Uterus (tissue), 4 donors: ENCODE data around the gene SH3PXD2A. TPM values are rescaled to one million over a fixed set of nuclear protein-coding genes. Genes with fewer than 3 reads are reported as not detected.
A peak's percentile ranks its signal among the peaks of the same experiment; 100 is the strongest.

Experiments used
- DNase-seq, 2 donors: peaks; one replicate each; pipeline ENCODE4 v3.0.0-alpha.2; 2019 to 2020
- H3K27ac ChIP-seq, 2 donors: fragments of 200-600 bp; sonication (generic); 1 replicate in 1 of 2; 2 replicates in 1 of 2; pipeline ENCODE4 v1.5.1; 2016 to 2018
- H3K27me3 ChIP-seq, 2 donors: fragments of 200-600 bp; sonication (generic); one replicate each; pipeline ENCODE4 v1.5.1; 2018 to 2019; ENCODE audit warnings: control low read depth in 1 of 2
- H3K36me3 ChIP-seq, 2 donors: fragments of 200-600 bp; sonication (generic); one replicate each; pipeline ENCODE4 v1.5.1; 2019; ENCODE audit warnings: control low read depth in 1 of 2
- H3K4me1 ChIP-seq, 2 donors: fragments of 200-600 bp; sonication (generic); one replicate each; pipeline ENCODE4 v1.5.1; 2018 to 2019; ENCODE audit warnings: control low read depth in 1 of 2
- H3K4me3 ChIP-seq, 2 donors: fragments of 200-600 bp; sonication (generic); 1 replicate in 1 of 2; 2 replicates in 1 of 2; pipeline ENCODE4 v1.5.1; 2018 to 2019; ENCODE audit warnings: mild to moderate bottlenecking in 1 of 2
- H3K9me3 ChIP-seq, 2 donors: fragments of 200-600 bp; sonication (generic); one replicate each; pipeline ENCODE4 v1.5.1; 2019; ENCODE audit warnings: control low read depth in 1 of 2
- POLR2A ChIP-seq, 2 donors: fragments of 450-650 bp; IDR thresholded peaks; one replicate each; pipeline ENCODE4 v1.6.1; 2016; ENCODE audit warnings: antibody characterized with exemption in 2 of 2, mild to moderate bottlenecking in 1 of 2, moderate library complexity in 1 of 2
- intact Hi-C: fragments of 100-400 bp; cut with DNase I; formaldehyde crosslinking; loops from one replicate; pipeline ENCODE4 v1.15.1; 2023; ENCODE audit warnings: low total_unique reads
- total RNA-seq, 4 donors: library from RNA; depleted of rRNA in 3 of 4; stranded (reverse); fragments of >200 nt in 3 of 4; gene quantifications; one replicate each; pipeline versions ENCODE4 v1.1.0 to v1.2.4, GENCODE V29; 2014 to 2023
- TF ChIP-seq, protein P1 (sequence below), 4 experiments: fragments of 200-600 bp in 2 of 4; fragments of 450-650 bp in 2 of 4; sonication (generic) in 2 of 4; IDR thresholded peaks; one replicate each; pipeline ENCODE4 v1.5.1; 2016 to 2019; ENCODE audit warnings: antibody characterized with exemption in 4 of 4, mild to moderate bottlenecking in 2 of 4, moderate library complexity in 1 of 4
- donor health status: DM: yes; HTN: yes; CAD: no.

The SH3PXD2A gene
- total RNA-seq, 4 donors from 2014 or later = 12.6 to 117 (median 46.6) TPM

DNA sequence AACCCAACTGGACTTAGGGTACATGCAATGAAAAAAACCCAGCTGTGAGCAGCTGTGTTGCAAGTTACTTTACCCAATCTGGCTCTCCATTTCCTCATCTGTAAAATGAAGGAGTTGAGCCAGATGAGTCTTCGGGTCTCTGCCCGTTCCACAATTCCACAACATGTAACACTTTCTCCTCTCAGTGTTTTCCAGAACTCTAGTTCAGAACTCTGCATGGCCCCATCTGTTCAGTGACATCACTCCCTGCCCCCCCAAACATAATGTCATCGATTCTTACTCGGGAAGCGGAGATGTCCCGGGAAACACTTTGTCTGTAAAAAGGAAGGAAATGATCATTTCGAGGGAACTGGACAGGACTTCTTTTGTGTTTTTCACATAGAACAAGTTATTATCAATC, 2.5 kb downstream of the SH3PXD2A start:
- no peaks in the 10 kb centered on the region for H3K36me3 ChIP-seq
- H3K27ac ChIP-seq = peak overlapping the region; percentile 63 to 74
- H3K9me3 ChIP-seq = no peaks in the 10 kb centered on the region
- H3K27me3 ChIP-seq = no peaks in the 10 kb centered on the region
- intact Hi-C loops = no loop called here
- DNase-seq = no peak
- H3K4me3 ChIP-seq = no peak overlapping the region
- H3K4me1 ChIP-seq = no peaks in the 10 kb centered on the region
- TF ChIP-seq, protein P1, sequence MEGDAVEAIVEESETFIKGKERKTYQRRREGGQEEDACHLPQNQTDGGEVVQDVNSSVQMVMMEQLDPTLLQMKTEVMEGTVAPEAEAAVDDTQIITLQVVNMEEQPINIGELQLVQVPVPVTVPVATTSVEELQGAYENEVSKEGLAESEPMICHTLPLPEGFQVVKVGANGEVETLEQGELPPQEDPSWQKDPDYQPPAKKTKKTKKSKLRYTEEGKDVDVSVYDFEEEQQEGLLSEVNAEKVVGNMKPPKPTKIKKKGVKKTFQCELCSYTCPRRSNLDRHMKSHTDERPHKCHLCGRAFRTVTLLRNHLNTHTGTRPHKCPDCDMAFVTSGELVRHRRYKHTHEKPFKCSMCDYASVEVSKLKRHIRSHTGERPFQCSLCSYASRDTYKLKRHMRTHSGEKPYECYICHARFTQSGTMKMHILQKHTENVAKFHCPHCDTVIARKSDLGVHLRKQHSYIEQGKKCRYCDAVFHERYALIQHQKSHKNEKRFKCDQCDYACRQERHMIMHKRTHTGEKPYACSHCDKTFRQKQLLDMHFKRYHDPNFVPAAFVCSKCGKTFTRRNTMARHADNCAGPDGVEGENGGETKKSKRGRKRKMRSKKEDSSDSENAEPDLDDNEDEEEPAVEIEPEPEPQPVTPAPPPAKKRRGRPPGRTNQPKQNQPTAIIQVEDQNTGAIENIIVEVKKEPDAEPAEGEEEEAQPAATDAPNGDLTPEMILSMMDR (IDR thresholded peaks at IDR 0.05) = no peak
- TF ChIP-seq POLR2A (IDR thresholded peaks at IDR 0.05) = no peak

DNA sequence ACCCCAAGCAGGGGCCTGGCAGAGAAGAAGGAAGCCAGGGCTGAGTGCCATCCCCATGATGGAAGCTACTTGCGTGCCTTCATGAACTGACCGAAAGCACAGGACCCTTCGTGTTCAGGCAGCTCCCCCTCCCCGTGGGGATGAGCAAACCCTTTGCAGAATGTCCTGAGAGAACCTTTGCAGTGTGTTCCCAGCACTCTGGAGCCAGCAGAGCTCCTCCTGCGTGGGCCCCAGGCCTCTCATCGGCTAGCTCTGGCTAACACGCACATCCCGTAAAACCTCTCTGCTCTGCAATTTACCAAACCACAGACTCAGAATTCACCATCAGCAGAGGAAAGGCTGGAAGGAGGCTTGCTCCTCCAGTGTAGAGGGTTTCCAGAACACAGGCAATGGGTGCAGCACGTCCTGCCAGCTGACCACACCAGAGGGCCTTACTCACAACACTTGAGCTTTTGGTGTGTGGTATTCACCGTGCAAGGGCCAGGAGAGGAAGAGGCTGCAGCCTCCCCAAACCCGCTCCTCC, 3.1 kb downstream of the SH3PXD2A start:
- intact Hi-C loops = no loop called here
- DNase-seq = peak in 1 of 2 donors; percentile 54
- Histone ChIP-seq H3K36me3 (no peaks in the 10 kb centered on the region), H3K4me1 (no peaks in the 10 kb centered on the region), H3K4me3 (no peak overlapping the region), H3K27ac (peak overlapping the region; percentile 20 to 63), H3K27me3 (no peaks in the 10 kb centered on the region), H3K9me3 (no peaks in the 10 kb centered on the region)
- no peak for TF ChIP-seq POLR2A (IDR thresholded peaks at IDR 0.05)
- TF ChIP-seq, protein P1 (IDR thresholded peaks at IDR 0.05) = no peak

DNA sequence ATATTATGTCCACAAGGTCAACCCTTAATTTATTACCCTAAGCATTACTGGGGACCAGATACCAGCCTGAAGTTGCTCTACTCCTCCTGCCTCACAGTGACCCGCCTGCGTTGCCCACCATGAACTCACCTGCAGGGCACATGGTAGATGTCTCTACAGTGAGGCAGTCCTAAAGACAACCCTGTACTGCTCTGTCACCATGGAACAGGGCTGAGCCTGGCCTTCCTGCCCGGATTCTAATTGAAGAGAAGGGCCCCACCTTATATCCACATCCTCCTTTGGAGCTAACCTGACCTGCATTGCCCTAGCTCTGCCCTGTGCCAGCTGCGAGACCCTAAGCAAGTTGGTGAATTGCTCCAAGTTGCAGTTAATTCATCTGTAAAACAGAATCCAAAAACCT, 4.1 kb downstream of the SH3PXD2A start:
- H3K4me1 ChIP-seq = no peaks in the 10 kb centered on the region
- no peak for DNase-seq
- no peak overlapping the region for H3K27ac ChIP-seq

DNA sequence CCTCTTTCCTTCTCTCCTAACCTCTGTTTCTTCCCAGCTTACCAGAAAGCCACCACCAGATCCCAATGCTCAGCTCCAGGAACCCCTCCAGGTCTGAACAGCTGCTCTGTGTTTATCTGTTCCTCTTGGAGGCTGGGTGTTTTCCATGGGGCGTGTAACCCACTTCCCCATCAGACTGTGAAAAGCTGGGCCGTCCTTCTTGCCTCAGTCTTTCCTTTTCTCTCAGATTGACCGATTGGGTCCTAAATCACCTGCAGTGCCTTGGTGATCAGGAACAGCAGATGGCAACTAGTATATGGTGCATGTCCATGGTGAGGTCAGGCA, 4.8 kb downstream of the SH3PXD2A start:
- Histone ChIP-seq H3K27ac (peak overlapping the region; percentile 44 to 55), H3K9me3 (no peaks in the 10 kb centered on the region), H3K4me3 (no peak overlapping the region), H3K36me3 (no peaks in the 10 kb centered on the region), H3K4me1 (no peaks in the 10 kb centered on the region), H3K27me3 (no peaks in the 10 kb centered on the region)
- TF ChIP-seq, protein P1 (IDR thresholded peaks at IDR 0.05) = no peak
- no peak for TF ChIP-seq POLR2A (IDR thresholded peaks at IDR 0.05)
- DNase-seq = no peak
- intact Hi-C loops = no loop called here

More for the DNA sequence above, 4.1 kb downstream of the SH3PXD2A start:
- intact Hi-C loops = no loop called here
- Histone ChIP-seq H3K9me3 (no peaks in the 10 kb centered on the region), H3K27me3 (no peaks in the 10 kb centered on the region), H3K36me3 (no peaks in the 10 kb centered on the region), H3K4me3 (no peak overlapping the region)
- TF ChIP-seq, protein P1 (IDR thresholded peaks at IDR 0.05) = no peak
- no peak for TF ChIP-seq POLR2A (IDR thresholded peaks at IDR 0.05)

DNA sequence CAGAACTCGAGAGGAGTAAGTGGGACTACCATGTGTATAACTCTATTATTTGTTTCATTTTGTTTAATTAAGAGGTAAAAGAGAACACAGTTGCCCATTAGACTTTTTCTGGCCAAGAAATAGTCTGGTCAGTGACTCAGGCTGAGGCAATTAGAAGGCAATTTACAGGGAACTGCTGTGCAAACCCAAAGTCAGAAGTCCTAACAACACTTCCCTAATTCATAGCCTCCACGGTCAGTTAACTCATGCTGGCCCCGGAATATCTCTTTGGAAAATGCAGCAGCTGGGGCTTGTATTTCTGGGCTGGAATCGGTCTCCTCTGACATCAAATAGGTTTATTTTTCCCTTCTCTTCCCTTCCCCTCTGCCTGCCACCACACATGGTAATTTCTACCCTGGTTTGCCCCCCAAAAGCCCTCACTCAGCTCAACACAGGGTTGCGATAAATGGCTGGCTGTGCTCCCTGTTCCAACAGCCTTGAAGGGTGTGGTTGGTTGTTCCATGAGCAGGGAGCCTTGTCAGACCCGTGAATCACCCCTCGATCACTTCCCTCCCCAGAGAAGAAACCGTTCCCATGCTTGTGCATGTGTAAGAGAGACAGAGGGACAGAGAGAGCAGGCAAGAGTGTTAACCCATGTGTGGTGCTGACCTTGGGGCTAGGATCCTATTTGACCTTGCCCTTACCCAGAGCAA, 5.3 kb downstream of the SH3PXD2A start:
- Histone ChIP-seq H3K27ac (peak overlapping the region; percentile 44 to 55), H3K4me1 (no peaks in the 10 kb centered on the region), H3K9me3 (no peaks in the 10 kb centered on the region), H3K27me3 (no peaks in the 10 kb centered on the region), H3K36me3 (no peaks in the 10 kb centered on the region), H3K4me3 (no peak overlapping the region)
- no peak for TF ChIP-seq POLR2A (IDR thresholded peaks at IDR 0.05)
- TF ChIP-seq, protein P1 (IDR thresholded peaks at IDR 0.05) = no peak
- DNase-seq = no peak
- intact Hi-C loops = no loop called here
